ENCODE results near the gene KCND2.

The KCND2 gene

GRCh38 chr7:120760050-120760449, 487.1 kb downstream of the KCND2 start:
- TF ChIP-seq CTCF (IDR thresholded peaks at IDR 0.05) = no peak

GRCh38 chr7:120760851-120761250, 487.9 kb downstream of the KCND2 start:
- no peak for TF ChIP-seq CTCF (IDR thresholded peaks at IDR 0.05)

GRCh38 chr7:120770206-120770605, 497.2 kb downstream of the KCND2 start:
- no peak for TF ChIP-seq CTCF (IDR thresholded peaks at IDR 0.05)

- no peak for TF ChIP-seq CTCF (IDR thresholded peaks at IDR 0.05)
Observed at GRCh38 chr7:120774481-120774880, 501.5 kb downstream of the KCND2 start.

GRCh38 chr7:120775755-120776154, 502.8 kb downstream of the KCND2 start:
- TF ChIP-seq CTCF (IDR thresholded peaks at IDR 0.05) = no peak

GRCh38 chr7:120780938-120781337, 508.0 kb downstream of the KCND2 start:
- no peak for TF ChIP-seq CTCF (IDR thresholded peaks at IDR 0.05)

- no peak for TF ChIP-seq CTCF (IDR thresholded peaks at IDR 0.05)
Observed at GRCh38 chr7:120783273-120783672, 510.3 kb downstream of the KCND2 start.

GRCh38 chr7:120783721-120784120, 510.7 kb downstream of the KCND2 start:
- no peak for TF ChIP-seq CTCF (IDR thresholded peaks at IDR 0.05)
